Central memory CD8-positive, alpha-beta T cell (primary cell): Measurements from ENCODE around the gene LRRC37A2.
"Not testable (repeated sequence)": the region's sequence is repeated elsewhere in the genome, so short reads cannot be mapped to it uniquely, and the experiment has no call there.

Experiments used
- ATAC-seq: fragments of 150-1000 bp; cut with Tn5 transposase; replicated peaks from 2 replicates; pipeline ENCODE4 v1.10.0; 2022; ENCODE audit warnings: mild to moderate bottlenecking, moderate FRiP score, moderate number of reproducible peaks; ENCODE audit not compliant: poor library complexity, severe bottlenecking; ENCODE audit errors: extremely low read depth
- DNase-seq, 2 donors: peaks; one replicate each; pipeline ENCODE4 v3.0.0; 2021; ENCODE audit warnings: low spot score in 2 of 2
- H3K27ac Mint-ChIP-seq: one replicate; pipeline ENCODE4 v1.8.0; 2022; ENCODE audit warnings: low read depth, mild to moderate bottlenecking, moderate library complexity, mixed read lengths
- H3K27me3 Mint-ChIP-seq: one replicate; pipeline ENCODE4 v1.8.0; 2022; ENCODE audit warnings: mixed read lengths
- H3K36me3 Mint-ChIP-seq: one replicate; pipeline ENCODE4 v1.8.0; 2022; ENCODE audit warnings: mild to moderate bottlenecking, moderate library complexity, mixed read lengths; ENCODE audit not compliant: insufficient read depth
- H3K4me1 Mint-ChIP-seq: one replicate; pipeline ENCODE4 v1.8.0; 2022; ENCODE audit warnings: mixed read lengths
- H3K4me3 Mint-ChIP-seq: one replicate; pipeline ENCODE4 v1.8.0; 2022; ENCODE audit warnings: mild to moderate bottlenecking, moderate library complexity, mixed read lengths
- H3K9me3 Mint-ChIP-seq: one replicate; pipeline ENCODE4 v1.8.0; 2022; ENCODE audit warnings: mixed read lengths

The LRRC37A2 gene

GRCh38 chr17:46566284-46566683 is 54.0 kb downstream of the LRRC37A2 start:
- H3K9me3 Mint-ChIP-seq, H3K36me3 Mint-ChIP-seq, H3K4me3 Mint-ChIP-seq, DNase-seq, H3K4me1 Mint-ChIP-seq, H3K27me3 Mint-ChIP-seq, ATAC-seq, H3K27ac Mint-ChIP-seq: not testable (repeated sequence)

- not testable (repeated sequence) for ATAC-seq, H3K9me3 Mint-ChIP-seq
Observed at GRCh38 chr17:46566980-46567379, 54.7 kb downstream of the LRRC37A2 start.

GRCh38 chr17:46571796-46572195 is 59.5 kb downstream of the LRRC37A2 start:
- not testable (repeated sequence) for H3K27ac Mint-ChIP-seq, ATAC-seq, H3K4me1 Mint-ChIP-seq, H3K36me3 Mint-ChIP-seq, H3K4me3 Mint-ChIP-seq, H3K9me3 Mint-ChIP-seq, H3K27me3 Mint-ChIP-seq, DNase-seq

More at GRCh38 chr17:46566980-46567379, 54.7 kb downstream of the LRRC37A2 start:
- not testable (repeated sequence) for DNase-seq, H3K36me3 Mint-ChIP-seq, H3K27me3 Mint-ChIP-seq, H3K4me1 Mint-ChIP-seq, H3K4me3 Mint-ChIP-seq, H3K27ac Mint-ChIP-seq

- H3K27ac Mint-ChIP-seq, H3K4me3 Mint-ChIP-seq, H3K9me3 Mint-ChIP-seq, H3K27me3 Mint-ChIP-seq, H3K36me3 Mint-ChIP-seq, H3K4me1 Mint-ChIP-seq: not testable (repeated sequence)
- DNase-seq = peak; percentile 51 to 82
- peak; percentile 87 for ATAC-seq
Observed at GRCh38 chr17:46579083-46580075, 67.1 kb downstream of the LRRC37A2 start, which contains the start of gene ARL17A. TSS of gene ARL17A (minus strand) at chr17:46579691. CDS start at chr17:46576322, 3,369 bp downstream.

- H3K36me3 Mint-ChIP-seq, ATAC-seq, H3K9me3 Mint-ChIP-seq, H3K4me3 Mint-ChIP-seq, H3K27ac Mint-ChIP-seq, DNase-seq, H3K4me1 Mint-ChIP-seq, H3K27me3 Mint-ChIP-seq: not testable (repeated sequence)
Observed at GRCh38 chr17:46580082-46580481, 67.8 kb downstream of the LRRC37A2 start.

- not testable (repeated sequence) for H3K4me3 Mint-ChIP-seq, H3K27me3 Mint-ChIP-seq
Observed at GRCh38 chr17:46585444-46585843, 73.2 kb downstream of the LRRC37A2 start.

GRCh38 chr17:46590157-46591146 is 78.2 kb downstream of the LRRC37A2 start, which contains the start of gene NSF:
TSS of gene NSF (plus strand) at chr17:46590669. CDS start at chr17:46590776, 107 bp downstream.
- DNase-seq, H3K4me1 Mint-ChIP-seq, H3K27me3 Mint-ChIP-seq, H3K27ac Mint-ChIP-seq, H3K9me3 Mint-ChIP-seq, H3K4me3 Mint-ChIP-seq, H3K36me3 Mint-ChIP-seq: not testable (repeated sequence)
- peak; percentile 90 for ATAC-seq

More at GRCh38 chr17:46585444-46585843, 73.2 kb downstream of the LRRC37A2 start:
- ATAC-seq, H3K9me3 Mint-ChIP-seq, DNase-seq, H3K36me3 Mint-ChIP-seq, H3K4me1 Mint-ChIP-seq, H3K27ac Mint-ChIP-seq: not testable (repeated sequence)

GRCh38 chr17:46591332-46591731 is 79.1 kb downstream of the LRRC37A2 start:
- not testable (repeated sequence) for H3K27ac Mint-ChIP-seq

GRCh38 chr17:46598344-46598931 is 86.2 kb downstream of the LRRC37A2 start:
- H3K27ac Mint-ChIP-seq, H3K27me3 Mint-ChIP-seq, ATAC-seq, H3K4me3 Mint-ChIP-seq, H3K4me1 Mint-ChIP-seq, H3K9me3 Mint-ChIP-seq, DNase-seq, H3K36me3 Mint-ChIP-seq: not testable (repeated sequence)

More at GRCh38 chr17:46591332-46591731, 79.1 kb downstream of the LRRC37A2 start:
- DNase-seq, H3K4me3 Mint-ChIP-seq, H3K9me3 Mint-ChIP-seq, H3K36me3 Mint-ChIP-seq, H3K27me3 Mint-ChIP-seq, H3K4me1 Mint-ChIP-seq: not testable (repeated sequence)
- peak; percentile 62 for ATAC-seq

GRCh38 chr17:46600767-46601166 is 88.5 kb downstream of the LRRC37A2 start:
- not testable (repeated sequence) for DNase-seq, ATAC-seq, H3K36me3 Mint-ChIP-seq, H3K4me1 Mint-ChIP-seq, H3K27ac Mint-ChIP-seq, H3K4me3 Mint-ChIP-seq, H3K27me3 Mint-ChIP-seq, H3K9me3 Mint-ChIP-seq

GRCh38 chr17:46603125-46603524 is 90.9 kb downstream of the LRRC37A2 start:
- H3K27me3 Mint-ChIP-seq, ATAC-seq, H3K4me3 Mint-ChIP-seq: not testable (repeated sequence)

More at GRCh38 chr17:46603125-46603524, 90.9 kb downstream of the LRRC37A2 start:
- H3K36me3 Mint-ChIP-seq, H3K27ac Mint-ChIP-seq, H3K4me1 Mint-ChIP-seq, H3K9me3 Mint-ChIP-seq, DNase-seq: not testable (repeated sequence)
